GM21737 (cell line): ENCODE measurements around the gene STARD10.
"Not testable (repeated sequence)": the region's sequence is repeated elsewhere in the genome, so short reads cannot be mapped to it uniquely, and the experiment has no call there.

Experiments used
- ATAC-seq: cut with Tn5 transposase; IDR thresholded peaks from one replicate; pipeline ENCODE4 v1.9.1; 2021; ENCODE audit warnings: mild to moderate bottlenecking, moderate library complexity; ENCODE audit not compliant: unreplicated experiment

STARD10 gene

DNA sequence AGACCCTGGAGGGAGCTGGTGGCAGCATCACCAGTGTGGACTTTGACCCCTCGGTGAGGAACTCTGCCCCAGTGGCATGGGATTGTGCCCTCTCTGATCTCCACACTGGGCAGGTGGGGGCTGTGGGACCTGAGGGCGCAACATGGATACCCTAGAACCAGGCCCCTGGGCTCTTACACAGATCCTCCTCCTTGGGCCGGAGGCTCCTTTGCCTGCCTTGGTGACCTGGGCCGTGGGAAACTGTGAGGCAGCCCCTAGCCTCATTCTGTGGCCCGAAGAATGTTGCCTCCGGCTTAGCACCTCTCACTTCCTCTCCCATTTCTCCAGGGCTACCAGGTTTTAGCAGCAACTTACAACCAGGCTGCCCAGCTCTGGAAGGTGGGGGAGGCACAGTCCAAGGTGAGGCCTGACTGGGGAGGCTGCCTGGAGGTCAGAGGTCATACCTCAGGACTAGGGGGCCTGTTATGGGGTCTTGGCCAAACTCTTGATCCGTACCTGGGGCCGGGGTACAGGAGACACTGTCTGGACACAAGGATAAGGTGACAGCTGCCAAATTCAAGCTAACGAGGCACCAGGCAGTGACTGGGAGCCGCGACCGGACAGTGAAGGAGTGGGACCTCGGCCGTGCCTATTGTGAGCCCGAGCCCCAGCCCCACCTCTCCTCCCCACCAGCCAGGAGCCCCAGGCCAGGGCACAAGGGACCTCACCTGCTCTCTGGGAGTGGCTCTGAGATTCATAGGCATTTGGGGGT is 32.5 kb upstream of the STARD10 start:
- ATAC-seq = no peak

DNA sequence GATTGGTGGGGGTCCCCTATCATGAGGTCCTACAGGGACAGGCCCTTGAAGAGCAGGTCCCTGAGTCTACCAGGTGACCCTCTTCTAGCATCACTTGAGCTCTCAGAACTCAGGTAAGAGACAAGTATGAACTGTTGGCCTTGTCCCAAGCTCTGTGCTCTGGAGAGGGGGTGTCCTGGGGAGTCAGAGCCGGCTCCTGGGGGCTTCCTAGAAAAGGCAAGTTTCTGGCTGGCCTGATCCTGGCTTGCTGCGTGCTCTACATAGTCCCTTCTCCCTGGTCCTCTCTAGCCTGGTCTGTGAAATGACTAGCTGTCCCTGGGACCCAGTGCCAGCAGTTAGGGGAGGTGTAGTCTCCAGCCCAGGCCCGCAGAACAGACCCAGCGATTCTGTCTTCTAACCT is 31.8 kb upstream of the STARD10 start:
- no peak for ATAC-seq

DNA sequence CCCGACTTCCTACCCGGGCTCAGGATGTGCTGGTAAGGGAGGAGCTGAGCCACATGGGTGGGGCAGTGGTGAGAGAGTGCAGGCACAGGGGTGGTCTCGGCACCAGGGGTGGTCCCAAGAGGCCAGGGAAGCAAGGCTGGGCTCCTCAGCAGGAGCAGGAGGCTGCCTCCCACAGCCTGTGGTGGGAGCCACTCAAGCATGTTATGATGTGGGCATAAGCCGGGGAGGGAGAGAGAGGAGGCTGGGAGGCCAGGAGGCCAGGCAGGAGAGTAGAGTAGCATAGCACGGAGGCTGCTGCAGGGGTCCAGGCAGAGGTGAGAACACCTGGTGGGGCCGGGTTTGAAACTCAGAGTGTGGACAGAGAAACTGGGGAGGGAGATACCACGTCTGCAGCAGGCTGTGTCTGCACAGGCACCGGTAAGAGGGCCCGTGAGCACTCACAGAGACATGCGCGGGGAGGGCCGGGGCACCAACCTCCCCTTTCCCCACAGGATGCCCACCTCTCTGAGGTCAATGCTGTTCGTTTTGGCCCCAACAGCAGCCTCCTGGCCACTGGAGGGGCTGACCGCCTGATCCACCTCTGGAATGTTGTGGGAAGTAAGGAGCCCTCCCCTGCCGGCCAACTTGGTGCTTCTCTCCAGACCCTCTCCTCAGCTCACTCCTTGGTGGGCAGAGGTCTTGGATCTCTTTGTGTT is 31.1 kb upstream of the STARD10 start:
- no peak for ATAC-seq

DNA sequence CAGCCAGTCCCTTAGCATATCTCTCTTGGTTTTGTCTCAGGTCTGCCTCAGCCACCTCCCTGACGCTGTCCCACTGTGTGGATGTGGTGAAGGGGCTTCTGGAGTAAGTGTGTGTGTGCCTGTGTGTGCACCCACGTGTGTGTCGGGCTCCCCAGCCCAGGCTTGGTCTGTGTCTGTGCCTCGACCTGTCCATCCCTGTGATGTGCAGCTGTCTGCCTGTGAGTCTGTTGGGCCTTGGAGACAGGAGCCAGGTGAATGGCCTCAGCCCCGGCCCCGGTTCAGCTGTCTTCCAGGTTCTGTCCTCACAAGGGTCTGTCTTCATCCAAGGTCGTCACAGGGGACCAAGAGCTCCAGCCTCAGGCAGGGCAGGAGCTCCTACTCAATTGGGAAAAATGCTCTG is 30.2 kb upstream of the STARD10 start:
- no peak for ATAC-seq

- no peak for ATAC-seq
Measured at GRCh38 chr11:72823105-72823804, 29.4 kb upstream of the STARD10 start.

GRCh38 chr11:72821920-72822799 is 28.3 kb upstream of the STARD10 start:
- peak; percentile 43 for ATAC-seq

GRCh38 chr11:72821221-72821919 is 27.5 kb upstream of the STARD10 start:
- no peak for ATAC-seq

DNA sequence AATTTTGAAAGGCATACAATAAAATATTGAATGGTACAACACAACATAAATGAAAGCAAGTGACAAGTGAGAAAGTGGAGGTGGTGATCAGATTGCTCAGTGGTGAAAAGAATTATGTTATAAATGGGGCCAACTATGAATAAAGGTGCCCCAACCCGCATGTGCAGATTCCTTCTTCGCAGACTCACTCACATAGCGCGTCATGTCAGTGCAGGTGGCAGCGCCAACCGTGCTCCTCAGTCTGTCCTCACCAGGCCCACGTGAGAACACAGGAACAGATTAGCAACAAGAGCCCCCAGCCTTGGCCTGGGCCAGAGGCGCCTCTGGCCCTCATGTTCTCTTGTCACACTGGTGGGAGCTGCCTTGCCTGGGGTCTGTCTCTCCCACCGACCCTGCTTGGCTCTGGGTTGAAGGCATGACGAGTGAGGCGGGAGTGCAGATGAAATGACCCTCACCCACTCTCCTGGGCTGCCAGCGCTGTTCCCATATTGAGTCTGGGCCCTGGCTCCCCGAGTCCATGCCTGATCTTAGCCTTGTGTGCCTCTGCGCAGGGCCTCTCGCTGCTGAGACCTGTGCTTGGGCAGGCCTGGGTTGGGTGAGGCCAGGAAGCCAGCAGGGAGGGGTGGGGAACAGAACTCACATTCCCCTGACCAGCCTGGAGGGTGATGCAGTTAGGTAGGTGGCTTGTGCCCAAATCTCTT is 26.7 kb upstream of the STARD10 start:
- no peak for ATAC-seq

GRCh38 chr11:72818971-72819370 is 25.1 kb upstream of the STARD10 start:
- ATAC-seq = no peak

GRCh38 chr11:72817966-72818365 is 24.1 kb upstream of the STARD10 start:
- no peak for ATAC-seq

DNA sequence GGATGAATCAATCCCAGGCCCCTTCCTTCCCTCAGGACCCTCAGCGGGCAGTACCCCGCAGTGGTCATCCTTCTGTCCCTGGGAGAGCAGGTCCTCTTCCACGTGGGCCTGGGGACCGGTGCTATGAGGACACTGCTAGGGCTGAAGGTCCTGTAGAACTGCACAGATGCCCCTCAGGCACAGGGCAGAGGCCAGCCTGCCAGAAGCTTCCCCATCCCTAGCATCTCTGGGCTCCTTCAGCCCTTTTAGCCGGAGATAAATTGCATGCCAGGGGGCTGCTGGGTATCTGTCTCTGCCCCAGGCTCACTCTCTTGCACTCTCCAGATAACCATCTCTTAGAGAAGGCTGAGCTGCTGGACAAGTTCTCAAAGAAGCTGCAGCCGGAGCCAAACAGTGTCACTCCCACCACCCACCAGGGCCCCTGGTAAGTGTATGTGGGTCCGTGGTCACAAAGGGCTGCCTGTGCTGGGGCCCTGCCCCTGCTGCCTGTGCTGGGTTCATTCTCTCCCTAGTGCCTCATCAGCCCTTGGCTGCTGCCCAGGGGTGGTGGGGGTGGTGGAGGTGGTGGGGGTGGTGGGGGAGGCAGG is 22.6 kb upstream of the STARD10 start:
- no peak for ATAC-seq

DNA sequence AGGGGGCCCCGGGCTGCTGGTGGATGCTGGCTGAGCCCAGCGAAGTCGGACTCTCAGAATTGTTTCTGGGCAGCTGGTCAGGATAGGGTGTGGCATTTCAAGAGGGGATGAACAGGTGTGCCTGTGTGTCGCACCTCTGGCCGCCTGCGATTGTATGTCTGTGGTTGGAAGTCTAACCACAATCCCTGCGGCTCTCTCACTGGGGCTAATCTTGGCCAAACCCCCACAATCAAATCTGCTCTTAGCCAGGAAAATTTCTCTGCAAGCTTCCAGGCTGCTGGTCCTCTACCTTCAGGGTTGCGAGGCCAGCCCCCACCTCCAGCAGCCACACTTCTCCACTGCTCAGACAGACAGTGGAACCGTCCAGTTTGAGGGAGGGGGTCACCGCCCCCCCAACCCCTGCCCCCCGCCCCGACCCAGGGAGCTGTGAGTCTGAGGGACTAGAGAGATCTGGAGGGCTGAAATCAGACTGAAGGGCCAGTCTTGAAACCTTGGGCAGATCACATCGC is 21.3 kb upstream of the STARD10 start:
- ATAC-seq = no peak

DNA sequence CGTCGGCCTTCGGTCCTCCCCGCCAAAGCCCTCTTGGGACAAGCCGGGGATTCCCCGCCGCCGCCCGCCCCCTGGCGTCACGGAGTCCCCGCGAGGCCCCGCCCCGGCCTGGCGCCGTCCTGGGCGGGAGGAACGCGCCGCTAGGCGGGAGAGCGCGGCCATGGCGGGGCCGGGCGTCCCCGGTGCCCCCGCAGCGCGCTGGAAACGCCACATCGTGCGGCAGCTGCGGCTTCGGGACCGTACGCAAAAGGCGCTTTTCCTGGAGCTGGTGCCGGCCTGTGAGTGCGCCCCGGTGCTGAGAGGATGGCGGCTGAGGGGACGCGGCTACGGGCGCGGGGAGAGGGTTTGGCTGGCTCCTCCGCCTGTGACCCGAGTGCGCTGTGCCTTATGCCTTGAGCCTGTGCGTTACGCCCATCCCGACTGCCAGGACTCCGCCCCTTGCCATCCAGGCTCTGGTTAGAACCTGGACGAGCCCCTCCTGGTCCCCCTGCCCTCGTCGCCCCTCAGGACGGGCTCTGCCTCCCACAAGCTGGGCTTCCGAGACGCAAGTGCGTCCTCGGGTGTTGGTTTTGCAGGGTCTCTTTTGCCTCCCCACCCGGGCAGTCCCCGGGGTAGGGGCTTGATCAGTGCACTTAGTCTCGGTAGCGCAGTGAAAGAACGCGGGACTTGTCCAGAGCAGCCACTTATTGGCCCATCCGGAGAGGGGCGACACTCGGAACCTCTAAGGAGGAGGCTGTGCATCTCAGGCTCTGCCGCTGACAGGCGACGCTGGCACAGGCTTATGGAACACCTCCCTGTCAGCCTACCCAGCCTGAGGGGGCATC is 20.7 kb upstream of the STARD10 start, which contains the start of gene ATG16L2:
TSS of gene ATG16L2 (plus strand) at position 126 of the 824 bp plus-strand sequence. CDS start at position 161, 35 bp downstream.
- peak; percentile 57 for ATAC-seq

GRCh38 chr11:72813740-72814285 is 20.0 kb upstream of the STARD10 start:
- peak; percentile 42 for ATAC-seq

DNA sequence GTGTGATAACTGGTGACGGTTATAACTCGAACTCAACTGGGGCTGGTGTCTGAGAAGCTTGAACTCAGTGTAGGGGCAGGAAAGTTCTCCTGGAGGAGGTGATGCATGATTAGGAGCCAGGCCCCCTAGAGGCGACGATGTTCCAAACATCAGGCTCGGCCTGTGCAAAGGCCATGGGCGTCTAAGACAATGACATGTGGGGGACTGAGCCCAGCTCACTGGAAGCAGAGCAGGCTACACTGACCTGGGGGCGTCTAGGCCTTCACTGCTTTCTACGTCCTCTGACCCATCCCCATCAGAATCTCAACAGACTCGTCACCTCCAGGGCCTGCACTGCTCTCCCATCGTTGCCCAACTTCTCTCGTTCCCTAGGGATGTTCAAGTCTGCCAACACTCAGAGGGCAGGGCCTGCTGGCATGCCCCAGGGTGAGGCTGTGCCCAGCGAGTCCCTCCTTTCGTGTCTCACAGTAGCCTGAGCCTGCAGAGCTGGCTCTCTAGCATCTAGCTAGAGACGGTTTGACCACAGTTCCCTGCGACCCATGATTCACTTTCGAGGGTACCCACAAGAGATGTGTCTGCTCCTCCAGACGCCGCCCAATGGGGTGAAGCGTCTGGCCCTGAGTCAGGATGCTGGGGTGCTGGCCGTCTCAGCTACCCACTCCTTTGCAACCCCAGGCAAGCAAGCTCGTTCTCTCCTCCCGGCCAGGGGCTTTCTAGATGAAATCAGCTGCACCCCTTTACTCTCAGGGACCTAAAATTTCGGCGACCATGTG is 19.3 kb upstream of the STARD10 start:
- ATAC-seq = no peak

- ATAC-seq = no peak
Measured at GRCh38 chr11:72812604-72812966, 18.7 kb upstream of the STARD10 start.

DNA sequence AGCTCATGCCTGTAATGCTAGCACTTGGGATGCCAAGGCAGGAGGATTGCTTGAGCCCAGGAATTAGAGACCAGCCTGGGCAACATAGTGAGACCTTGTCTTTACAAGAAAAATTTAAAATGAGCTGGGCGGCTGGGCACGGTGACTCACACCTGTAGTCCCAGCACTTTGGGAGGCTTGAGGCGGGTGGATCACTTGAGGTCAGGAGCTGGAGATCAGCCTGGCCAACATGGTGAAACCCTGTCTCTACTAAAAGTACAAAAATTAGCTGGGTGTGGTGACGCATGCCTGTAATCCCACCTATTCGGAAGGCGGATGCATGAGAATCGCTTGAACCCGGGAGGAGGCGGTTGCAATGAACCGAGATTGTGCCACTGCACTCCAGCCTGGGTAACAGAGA is 17.8 kb upstream of the STARD10 start:
- ATAC-seq = not testable (repeated sequence)
